ENCODE data around the gene IMMP2L. TPM values are rescaled to one million over a fixed set of nuclear protein-coding genes. Genes with fewer than 3 reads are reported as not detected.

The IMMP2L gene
- total RNA-seq, 4 donors from 2014 or later: 13.5 to 23.7 (median 18.3) TPM

- no peaks in the 10 kb centered on the region for H3K4me1 ChIP-seq
- TF ChIP-seq CTCF (IDR thresholded peaks at IDR 0.05) (no peak), EP300 (IDR thresholded peaks at IDR 0.05) (no peak), POLR2A (IDR thresholded peaks at IDR 0.05) (no peak)
- WGBS, 2 donors: 90 to 94% methylated on average over 6 of the region's 6 CpGs
Observed at GRCh38 chr7:110973196-110973990, 588.9 kb downstream of the IMMP2L start.

GRCh38 chr7:110964775-110965174 is 597.5 kb downstream of the IMMP2L start:
- Histone ChIP-seq H3K4me1 (no peaks in the 10 kb centered on the region), H3K27me3 (no peaks in the 10 kb centered on the region), H3K36me3 (no peaks in the 10 kb centered on the region), H3K4me3 (no peak overlapping the region), H3K9me3 (no peaks in the 10 kb centered on the region), H3K27ac (no peak overlapping the region)
- TF ChIP-seq POLR2A (IDR thresholded peaks at IDR 0.05): no peak
- TF ChIP-seq CTCF (IDR thresholded peaks at IDR 0.05): no peak
- TF ChIP-seq EP300 (IDR thresholded peaks at IDR 0.05): no peak
- 71 to 77% methylated on average over 6 of the region's 6 CpGs for WGBS, 2 donors
- DNase-seq (ENCODE audit: low spot score in 2 of 2): no peak

More at GRCh38 chr7:110973196-110973990, 588.9 kb downstream of the IMMP2L start:
- Histone ChIP-seq H3K27ac (no peak overlapping the region), H3K4me3 (no peak overlapping the region), H3K27me3 (no peaks in the 10 kb centered on the region), H3K9me3 (no peaks in the 10 kb centered on the region), H3K36me3 (no peaks in the 10 kb centered on the region)
- no peak for DNase-seq (ENCODE audit: low spot score in 2 of 2)

- DNase-seq (ENCODE audit: low spot score in 2 of 2): no peak
- Histone ChIP-seq H3K36me3 (no peaks in the 10 kb centered on the region), H3K27ac (no peak overlapping the region), H3K4me1 (no peaks in the 10 kb centered on the region), H3K9me3 (no peaks in the 10 kb centered on the region), H3K27me3 (no peaks in the 10 kb centered on the region), H3K4me3 (no peak overlapping the region)
- TF ChIP-seq EP300 (IDR thresholded peaks at IDR 0.05): no peak
- no peak for TF ChIP-seq POLR2A (IDR thresholded peaks at IDR 0.05)
- no peak for TF ChIP-seq CTCF (IDR thresholded peaks at IDR 0.05)
- WGBS, 2 donors: 85 to 86% methylated on average over 3 of the region's 3 CpGs
Observed at GRCh38 chr7:110962826-110963225, 599.5 kb downstream of the IMMP2L start.

GRCh38 chr7:110962374-110962773 is 599.9 kb downstream of the IMMP2L start:
- WGBS, 2 donors: 68 to 72% methylated on average over 2 of the region's 2 CpGs
- TF ChIP-seq POLR2A (IDR thresholded peaks at IDR 0.05) (no peak), CTCF (IDR thresholded peaks at IDR 0.05) (no peak), EP300 (IDR thresholded peaks at IDR 0.05) (no peak)
- Histone ChIP-seq H3K27ac (no peak overlapping the region), H3K36me3 (no peaks in the 10 kb centered on the region), H3K4me1 (no peaks in the 10 kb centered on the region), H3K27me3 (no peaks in the 10 kb centered on the region), H3K9me3 (no peaks in the 10 kb centered on the region), H3K4me3 (no peak overlapping the region)
- no peak for DNase-seq (ENCODE audit: low spot score in 2 of 2)

GRCh38 chr7:110960811-110961210 is 601.5 kb downstream of the IMMP2L start:
- TF ChIP-seq CTCF (IDR thresholded peaks at IDR 0.05) (no peak), POLR2A (IDR thresholded peaks at IDR 0.05) (no peak), EP300 (IDR thresholded peaks at IDR 0.05) (no peak)
- no peak for DNase-seq (ENCODE audit: low spot score in 2 of 2)
- Histone ChIP-seq H3K27ac (no peak overlapping the region), H3K4me1 (no peaks in the 10 kb centered on the region), H3K9me3 (no peaks in the 10 kb centered on the region), H3K36me3 (no peaks in the 10 kb centered on the region), H3K27me3 (no peaks in the 10 kb centered on the region), H3K4me3 (no peak overlapping the region)
